Stimulated activated CD4-positive, alpha-beta T cell treated with anti-CD3 and anti-CD28 coated beads, Interleukin-12 subunit alpha, Interleukin-12 subunit beta, amount 100 ng/mL, for 24 hours (primary cell): Measurements from ENCODE around the gene OR8A1.
"Not testable (repeated sequence)": the region's sequence is repeated elsewhere in the genome, so short reads cannot be mapped to it uniquely, and the experiment has no call there.

Source experiments
- DNase-seq, 2 experiments: peaks; one replicate each; pipeline ENCODE4 v3.0.0-alpha.2; 2020; ENCODE audit warnings: low read depth in 2 of 2

The OR8A1 gene

DNA sequence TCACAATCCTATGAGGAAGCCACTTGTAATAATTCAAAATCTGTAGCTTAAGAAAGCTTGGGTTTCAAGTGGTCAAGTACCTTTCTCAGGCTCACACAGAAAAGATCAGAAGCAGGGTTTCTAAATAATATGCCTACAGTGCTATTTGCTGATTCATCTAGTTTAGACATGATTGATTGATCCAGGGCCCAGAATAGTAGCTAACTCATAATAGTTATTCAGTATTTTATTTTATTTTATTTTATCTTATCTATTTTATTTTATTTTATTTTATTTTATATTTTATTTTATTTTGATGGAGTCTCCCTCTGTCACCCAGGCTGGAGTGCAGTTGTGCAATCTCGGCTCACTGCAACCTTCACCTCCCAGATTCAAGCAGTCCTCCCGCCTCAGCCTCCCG, 25.5 kb downstream of the OR8A1 start:
- no peak for DNase-seq

DNA sequence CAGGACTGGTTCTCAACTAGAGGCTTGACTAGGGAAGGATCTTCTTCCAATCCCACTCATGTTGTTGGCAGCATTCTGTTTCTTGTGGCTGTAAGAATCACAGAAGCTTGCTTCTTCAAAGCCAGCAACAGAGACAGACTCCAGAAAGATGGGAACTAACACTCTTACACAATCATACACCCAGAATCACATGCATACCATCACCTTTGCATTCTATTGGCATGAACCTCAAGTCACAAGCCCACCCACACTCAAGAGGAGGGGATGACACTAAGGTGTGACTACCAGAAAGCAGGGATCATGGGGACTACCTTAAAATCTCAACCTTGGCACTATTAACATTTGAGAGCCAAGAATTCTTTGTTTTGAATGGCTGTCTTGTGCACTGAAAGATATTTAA, 27.8 kb downstream of the OR8A1 start:
- DNase-seq, result no peak

DNA sequence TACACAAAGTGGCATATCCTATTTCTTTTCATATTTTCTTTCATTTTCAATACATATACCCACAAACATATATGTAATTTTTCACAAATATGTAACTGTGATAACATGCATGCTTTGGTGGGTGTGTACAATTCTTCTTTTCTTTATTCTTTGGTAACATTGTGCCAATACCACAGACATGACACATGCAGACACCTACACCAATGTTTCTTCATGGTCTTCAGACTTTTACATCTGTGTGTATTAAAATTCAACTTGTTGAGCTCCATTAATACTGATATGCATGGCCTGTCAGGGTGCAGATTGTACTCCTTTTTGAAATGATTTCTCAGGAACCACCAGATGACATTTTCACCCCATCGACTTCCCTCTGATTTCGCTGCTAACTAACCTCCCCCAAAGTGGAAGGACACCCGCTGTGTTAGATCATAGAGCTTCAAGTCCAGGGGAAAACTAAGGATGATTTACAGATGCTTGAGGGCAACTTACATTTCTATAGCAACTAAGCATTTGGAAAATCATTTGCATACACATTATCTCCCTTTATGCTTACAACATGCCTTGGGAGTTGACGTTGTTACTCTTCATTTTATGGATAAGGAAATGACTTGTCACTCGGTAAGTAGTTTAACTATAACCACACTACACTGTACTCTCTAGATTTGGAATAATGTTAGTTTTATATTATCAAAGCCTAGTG, 31.0 kb downstream of the OR8A1 start:
- DNase-seq, result no peak

DNA sequence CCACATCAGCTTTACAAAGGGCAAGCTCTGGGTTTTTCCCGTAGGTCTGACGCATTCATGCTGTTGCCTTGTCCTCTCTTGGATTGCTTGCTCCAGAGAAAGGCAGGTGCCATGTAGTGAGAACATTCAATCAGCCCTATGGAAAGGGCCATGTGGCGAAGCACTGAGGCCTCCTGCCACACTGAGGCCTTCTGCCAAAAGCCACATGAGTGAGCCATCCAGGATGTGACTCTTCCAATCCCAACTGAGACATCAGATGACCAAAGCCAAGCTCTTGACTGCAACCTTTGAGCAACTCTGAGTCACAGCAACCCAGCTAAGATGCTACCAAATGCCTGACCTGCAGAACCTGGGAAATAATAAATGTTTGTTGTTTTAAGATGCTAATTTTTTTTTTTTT, 32.4 kb downstream of the OR8A1 start:
- no peak for DNase-seq

DNA sequence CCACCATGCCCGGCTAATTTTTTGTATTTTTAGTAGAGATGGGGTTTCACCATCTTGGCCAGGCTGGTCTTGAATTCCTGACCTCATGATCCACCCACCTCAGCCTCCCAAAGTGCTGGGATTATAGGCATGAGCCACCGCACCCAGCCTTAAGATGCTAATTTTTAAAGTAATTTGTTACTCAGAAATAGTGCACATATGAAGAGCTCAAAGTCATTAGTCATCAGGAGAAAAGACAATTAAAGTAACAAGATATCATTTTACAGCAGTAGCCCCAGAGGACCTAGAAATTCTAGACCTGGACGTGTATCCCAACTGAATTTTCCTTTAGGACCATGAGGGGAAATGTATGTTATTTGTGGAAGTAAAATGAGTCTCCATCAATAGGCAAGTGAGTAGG, 32.9 kb downstream of the OR8A1 start:
- DNase-seq, result not testable (repeated sequence)

DNA sequence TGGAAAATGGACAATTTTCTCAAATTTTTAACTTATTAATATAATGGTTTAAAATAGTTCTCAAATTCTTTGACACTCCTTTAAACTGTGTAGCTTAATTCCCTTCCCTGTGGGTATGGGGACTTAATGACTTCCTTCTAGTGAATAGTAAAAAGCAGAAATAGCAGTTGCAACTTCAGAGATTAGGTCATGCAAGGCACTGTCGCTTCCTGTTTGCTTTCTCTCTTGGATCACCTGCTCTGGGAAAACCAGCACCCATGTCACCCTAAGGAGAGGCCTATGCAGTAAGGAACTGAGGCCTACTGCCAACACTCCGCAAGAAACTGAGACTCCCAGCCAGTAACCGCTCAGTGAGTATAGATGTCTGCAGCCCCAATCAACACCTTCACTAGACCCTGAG, 35.9 kb downstream of the OR8A1 start:
- DNase-seq, result no peak

DNA sequence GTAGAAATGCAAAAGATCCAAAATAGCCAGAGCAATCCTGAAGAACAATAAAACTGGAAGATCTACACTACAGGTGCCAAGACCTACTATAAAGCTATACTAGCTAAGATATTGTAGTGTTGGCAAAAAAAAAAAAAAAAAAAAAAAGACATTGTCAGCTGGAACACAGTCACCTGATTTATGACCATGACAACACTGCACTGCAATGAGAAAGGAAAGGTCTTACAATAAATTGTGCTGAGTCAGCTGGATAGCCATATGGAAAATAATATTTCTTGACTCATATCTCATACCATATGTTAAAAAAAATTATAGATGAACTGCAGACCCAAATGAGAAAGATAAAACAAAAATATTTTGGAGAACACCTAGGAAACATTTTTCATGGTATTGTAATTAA, 38.4 kb downstream of the OR8A1 start:
- no peak for DNase-seq

DNA sequence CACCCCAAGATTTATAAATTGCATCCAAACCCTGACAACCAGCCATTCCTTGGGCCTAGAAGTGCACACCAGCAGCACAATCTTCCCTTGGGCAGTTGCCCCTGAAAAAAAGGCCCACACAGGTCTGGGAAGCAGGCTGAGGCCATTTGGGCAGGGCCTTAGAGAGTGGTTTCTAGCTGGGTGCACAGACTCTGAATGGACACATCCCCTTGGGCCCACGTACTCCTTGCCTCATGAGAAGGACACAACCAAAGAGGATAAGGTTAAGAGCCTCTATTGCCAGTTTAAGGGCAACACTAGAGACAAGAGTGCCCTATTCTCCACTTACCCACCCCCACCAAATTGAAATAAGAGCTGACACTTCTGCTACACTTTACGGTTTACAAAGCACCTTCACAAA, 40.5 kb downstream of the OR8A1 start:
- DNase-seq, result no peak

DNA sequence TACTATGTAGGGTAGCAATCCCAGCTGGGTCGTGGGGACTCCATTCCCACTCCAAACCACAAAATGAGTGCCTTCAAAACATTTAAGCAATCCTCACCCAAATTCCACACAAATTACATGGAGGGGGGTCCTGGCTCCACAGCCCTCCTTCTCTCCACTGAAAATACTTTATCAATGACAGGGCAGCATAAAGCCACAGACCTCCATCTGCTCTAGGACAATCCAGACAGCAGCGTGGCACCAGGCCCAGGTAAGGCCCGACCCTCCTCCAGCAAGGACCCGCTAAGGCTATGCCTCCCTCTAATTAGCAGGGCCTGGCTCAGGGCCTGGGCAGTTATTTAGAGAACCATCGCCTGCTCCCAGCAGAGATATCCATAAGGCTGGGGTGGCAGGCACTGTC, 41.3 kb downstream of the OR8A1 start, which contains the start of gene PANX3:
PANX3 (plus strand) TSS at position 365 of the 400 bp plus-strand sequence. CDS start 129 bp downstream, outside the sequence.
- no peak for DNase-seq

DNA sequence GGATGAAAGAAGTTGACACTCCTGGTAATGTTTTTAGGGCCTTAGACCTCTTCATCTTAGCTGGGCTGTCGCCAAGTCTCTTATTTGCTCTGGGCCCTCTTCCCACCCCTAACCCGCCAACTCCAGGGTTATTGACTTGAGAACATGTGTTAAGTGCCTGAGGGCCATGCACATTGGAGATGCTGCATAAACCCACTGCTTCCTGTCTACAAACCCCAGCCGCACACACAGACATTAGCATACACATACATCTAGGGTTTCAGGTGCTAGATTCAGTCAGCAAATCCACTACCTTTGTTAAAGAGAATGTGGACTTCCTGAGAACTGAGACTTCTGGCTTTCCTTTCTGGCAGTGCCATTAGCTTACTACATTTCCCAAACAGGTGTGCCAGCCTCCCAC, 42.2 kb downstream of the OR8A1 start:
- no peak for DNase-seq

DNA sequence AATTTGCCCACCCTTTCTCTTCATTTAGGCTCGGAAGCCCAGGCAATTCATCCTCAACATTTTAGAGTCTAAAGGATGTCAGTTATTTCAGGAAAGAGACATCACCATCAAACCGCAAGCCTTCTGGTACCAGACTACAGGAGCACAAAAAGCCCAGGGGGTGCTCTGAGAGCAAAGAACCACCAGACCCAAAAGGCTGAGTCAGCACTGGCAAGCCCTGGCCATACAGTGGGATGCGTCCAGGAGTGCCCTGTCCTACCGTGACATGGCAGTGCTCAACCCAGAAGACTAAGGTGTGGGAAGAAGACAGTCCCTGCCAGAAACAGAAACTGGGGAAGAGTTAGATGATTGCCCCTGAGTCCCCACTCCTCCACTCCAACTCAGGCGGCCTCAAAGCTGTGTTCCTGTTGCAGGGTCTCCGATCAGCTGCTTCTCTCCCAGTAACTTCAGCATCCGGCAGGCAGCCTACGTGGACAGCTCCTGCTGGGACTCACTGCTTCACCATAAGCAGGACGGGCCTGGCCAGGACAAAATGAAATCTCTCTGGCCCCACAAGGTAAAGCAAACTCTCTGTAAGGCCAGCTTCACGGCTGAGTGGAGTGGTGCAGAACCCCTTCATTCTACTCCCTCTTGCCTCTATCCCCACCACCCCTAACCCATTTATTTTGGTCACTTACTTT, 42.9 kb downstream of the OR8A1 start:
- no peak for DNase-seq

DNA sequence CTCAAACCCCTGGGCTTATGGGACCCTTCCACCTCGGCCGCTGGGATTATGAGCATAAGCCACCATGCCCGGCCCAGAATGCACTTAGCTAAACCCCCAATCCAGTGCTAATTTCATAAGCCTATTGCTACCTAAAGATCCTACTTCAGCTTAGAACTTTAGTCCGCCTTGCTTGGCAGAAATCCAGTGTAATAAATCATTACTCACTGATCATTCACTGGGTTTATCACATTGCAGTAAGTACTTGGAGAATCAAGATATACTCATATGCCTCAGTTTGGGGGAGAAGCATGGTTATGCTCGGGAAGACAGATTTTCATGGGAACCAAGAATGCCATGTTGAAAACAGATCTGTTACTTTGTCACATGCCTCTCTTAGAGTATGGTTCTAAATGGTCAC, 49.1 kb downstream of the OR8A1 start:
- no peak for DNase-seq
